ENCODE data around the gene PRKG1. TPM values are rescaled to one million over a fixed set of nuclear protein-coding genes. Genes with fewer than 3 reads are reported as not detected.

Gene PRKG1
- total RNA-seq, 1 experiment from 2014 or later: 16.5 TPM

DNA sequence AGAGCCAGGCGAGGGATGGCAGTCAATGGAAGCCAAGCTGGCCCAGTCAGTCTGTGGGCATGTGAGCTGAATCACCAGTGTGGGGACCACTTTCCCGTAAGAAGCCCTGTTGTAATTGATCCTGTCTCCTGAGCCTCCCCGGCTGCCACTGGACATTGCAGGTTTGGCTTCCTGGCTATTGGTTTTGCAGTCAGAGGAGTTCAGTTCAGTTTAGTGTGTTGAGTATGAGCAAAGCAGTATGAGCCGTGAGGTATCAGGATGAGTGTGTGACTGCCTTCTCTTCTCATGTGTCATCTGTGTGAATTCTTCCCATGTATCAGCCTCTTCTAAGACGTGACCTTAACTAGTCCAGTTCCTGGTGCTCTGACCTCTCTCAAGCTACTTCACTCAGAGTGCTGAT lies 227.4 kb downstream of the PRKG1 start (continued):
- TF ChIP-seq, protein P1, sequence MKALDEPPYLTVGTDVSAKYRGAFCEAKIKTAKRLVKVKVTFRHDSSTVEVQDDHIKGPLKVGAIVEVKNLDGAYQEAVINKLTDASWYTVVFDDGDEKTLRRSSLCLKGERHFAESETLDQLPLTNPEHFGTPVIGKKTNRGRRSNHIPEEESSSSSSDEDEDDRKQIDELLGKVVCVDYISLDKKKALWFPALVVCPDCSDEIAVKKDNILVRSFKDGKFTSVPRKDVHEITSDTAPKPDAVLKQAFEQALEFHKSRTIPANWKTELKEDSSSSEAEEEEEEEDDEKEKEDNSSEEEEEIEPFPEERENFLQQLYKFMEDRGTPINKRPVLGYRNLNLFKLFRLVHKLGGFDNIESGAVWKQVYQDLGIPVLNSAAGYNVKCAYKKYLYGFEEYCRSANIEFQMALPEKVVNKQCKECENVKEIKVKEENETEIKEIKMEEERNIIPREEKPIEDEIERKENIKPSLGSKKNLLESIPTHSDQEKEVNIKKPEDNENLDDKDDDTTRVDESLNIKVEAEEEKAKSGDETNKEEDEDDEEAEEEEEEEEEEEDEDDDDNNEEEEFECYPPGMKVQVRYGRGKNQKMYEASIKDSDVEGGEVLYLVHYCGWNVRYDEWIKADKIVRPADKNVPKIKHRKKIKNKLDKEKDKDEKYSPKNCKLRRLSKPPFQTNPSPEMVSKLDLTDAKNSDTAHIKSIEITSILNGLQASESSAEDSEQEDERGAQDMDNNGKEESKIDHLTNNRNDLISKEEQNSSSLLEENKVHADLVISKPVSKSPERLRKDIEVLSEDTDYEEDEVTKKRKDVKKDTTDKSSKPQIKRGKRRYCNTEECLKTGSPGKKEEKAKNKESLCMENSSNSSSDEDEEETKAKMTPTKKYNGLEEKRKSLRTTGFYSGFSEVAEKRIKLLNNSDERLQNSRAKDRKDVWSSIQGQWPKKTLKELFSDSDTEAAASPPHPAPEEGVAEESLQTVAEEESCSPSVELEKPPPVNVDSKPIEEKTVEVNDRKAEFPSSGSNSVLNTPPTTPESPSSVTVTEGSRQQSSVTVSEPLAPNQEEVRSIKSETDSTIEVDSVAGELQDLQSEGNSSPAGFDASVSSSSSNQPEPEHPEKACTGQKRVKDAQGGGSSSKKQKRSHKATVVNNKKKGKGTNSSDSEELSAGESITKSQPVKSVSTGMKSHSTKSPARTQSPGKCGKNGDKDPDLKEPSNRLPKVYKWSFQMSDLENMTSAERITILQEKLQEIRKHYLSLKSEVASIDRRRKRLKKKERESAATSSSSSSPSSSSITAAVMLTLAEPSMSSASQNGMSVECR (CRISPR knock-in tag; IDR thresholded peaks at IDR 0.05; ENCODE audit: borderline replicate concordance): no peak
- no peak for TF ChIP-seq ATF1 (CRISPR knock-in tag; IDR thresholded peaks at IDR 0.05)
- TF ChIP-seq, protein P2, sequence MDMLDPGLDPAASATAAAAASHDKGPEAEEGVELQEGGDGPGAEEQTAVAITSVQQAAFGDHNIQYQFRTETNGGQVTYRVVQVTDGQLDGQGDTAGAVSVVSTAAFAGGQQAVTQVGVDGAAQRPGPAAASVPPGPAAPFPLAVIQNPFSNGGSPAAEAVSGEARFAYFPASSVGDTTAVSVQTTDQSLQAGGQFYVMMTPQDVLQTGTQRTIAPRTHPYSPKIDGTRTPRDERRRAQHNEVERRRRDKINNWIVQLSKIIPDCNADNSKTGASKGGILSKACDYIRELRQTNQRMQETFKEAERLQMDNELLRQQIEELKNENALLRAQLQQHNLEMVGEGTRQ (CRISPR knock-in tag; IDR thresholded peaks at IDR 0.05): no peak
- no peak for TF ChIP-seq CBFB (CRISPR knock-in tag; IDR thresholded peaks at IDR 0.05; ENCODE audit: low read depth)
- TF ChIP-seq NFATC4 (CRISPR knock-in tag; IDR thresholded peaks at IDR 0.05): no peak

DNA sequence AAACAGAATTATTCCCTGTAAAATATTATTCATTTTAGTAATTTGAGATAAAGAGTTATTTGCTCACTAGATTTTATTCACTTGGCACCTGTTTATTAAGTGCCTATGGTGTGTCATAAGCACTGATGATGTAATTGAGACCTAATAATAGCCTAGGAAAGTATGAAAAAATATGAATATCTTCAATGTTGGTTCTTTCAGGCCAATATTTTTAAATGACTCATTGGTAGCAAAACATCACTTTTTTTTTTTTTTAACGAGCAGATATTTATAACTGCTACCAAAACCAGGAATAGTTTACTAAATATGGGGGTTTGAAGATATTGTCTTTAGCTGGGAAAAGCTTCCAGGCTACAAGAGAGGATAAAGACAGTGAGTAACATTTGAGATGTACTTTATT lies 228.0 kb downstream of the PRKG1 start:
- CTCF ChIA-PET: interaction anchor here (0.7 kb wide), 1 partner anchor 66 kb away, joined by 4 read pairs; no protein-coding TSS in a partner anchor
- POLR2A ChIA-PET: no interaction called here
- DNase-seq (ENCODE audit: low spot score): no peak
- Mint-ChIP-seq H3K4me1 (peaks cover 12% of the 10 kb centered on the region), H3K9me3 (peaks cover 4% of the 10 kb centered on the region), H3K27ac (no peak overlapping the region), H3K27me3 (ENCODE audit: low read depth) (no peaks in the 10 kb centered on the region), H3K36me3 (0 out of 2 replicates have a peak, but pooled peaks cover 2% of the 10 kb centered on the region), H3K4me3 (no peak overlapping the region)
- no peak for ATAC-seq
- TF ChIP-seq, protein P3, sequence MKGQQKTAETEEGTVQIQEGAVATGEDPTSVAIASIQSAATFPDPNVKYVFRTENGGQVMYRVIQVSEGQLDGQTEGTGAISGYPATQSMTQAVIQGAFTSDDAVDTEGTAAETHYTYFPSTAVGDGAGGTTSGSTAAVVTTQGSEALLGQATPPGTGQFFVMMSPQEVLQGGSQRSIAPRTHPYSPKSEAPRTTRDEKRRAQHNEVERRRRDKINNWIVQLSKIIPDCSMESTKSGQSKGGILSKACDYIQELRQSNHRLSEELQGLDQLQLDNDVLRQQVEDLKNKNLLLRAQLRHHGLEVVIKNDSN (CRISPR knock-in tag; IDR thresholded peaks at IDR 0.05): no peak
- TF ChIP-seq RELA (CRISPR knock-in tag; IDR thresholded peaks at IDR 0.05; ENCODE audit: borderline replicate concordance) (no peak), ZNF671 (CRISPR knock-in tag; IDR thresholded peaks at IDR 0.05) (no peak), PRRX2 (CRISPR knock-in tag; IDR thresholded peaks at IDR 0.05) (no peak)
- TF ChIP-seq, protein P4, sequence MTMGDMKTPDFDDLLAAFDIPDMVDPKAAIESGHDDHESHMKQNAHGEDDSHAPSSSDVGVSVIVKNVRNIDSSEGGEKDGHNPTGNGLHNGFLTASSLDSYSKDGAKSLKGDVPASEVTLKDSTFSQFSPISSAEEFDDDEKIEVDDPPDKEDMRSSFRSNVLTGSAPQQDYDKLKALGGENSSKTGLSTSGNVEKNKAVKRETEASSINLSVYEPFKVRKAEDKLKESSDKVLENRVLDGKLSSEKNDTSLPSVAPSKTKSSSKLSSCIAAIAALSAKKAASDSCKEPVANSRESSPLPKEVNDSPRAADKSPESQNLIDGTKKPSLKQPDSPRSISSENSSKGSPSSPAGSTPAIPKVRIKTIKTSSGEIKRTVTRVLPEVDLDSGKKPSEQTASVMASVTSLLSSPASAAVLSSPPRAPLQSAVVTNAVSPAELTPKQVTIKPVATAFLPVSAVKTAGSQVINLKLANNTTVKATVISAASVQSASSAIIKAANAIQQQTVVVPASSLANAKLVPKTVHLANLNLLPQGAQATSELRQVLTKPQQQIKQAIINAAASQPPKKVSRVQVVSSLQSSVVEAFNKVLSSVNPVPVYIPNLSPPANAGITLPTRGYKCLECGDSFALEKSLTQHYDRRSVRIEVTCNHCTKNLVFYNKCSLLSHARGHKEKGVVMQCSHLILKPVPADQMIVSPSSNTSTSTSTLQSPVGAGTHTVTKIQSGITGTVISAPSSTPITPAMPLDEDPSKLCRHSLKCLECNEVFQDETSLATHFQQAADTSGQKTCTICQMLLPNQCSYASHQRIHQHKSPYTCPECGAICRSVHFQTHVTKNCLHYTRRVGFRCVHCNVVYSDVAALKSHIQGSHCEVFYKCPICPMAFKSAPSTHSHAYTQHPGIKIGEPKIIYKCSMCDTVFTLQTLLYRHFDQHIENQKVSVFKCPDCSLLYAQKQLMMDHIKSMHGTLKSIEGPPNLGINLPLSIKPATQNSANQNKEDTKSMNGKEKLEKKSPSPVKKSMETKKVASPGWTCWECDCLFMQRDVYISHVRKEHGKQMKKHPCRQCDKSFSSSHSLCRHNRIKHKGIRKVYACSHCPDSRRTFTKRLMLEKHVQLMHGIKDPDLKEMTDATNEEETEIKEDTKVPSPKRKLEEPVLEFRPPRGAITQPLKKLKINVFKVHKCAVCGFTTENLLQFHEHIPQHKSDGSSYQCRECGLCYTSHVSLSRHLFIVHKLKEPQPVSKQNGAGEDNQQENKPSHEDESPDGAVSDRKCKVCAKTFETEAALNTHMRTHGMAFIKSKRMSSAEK (CRISPR knock-in tag; IDR thresholded peaks at IDR 0.05; ENCODE audit: borderline replicate concordance): no peak
- TF ChIP-seq, protein P5, sequence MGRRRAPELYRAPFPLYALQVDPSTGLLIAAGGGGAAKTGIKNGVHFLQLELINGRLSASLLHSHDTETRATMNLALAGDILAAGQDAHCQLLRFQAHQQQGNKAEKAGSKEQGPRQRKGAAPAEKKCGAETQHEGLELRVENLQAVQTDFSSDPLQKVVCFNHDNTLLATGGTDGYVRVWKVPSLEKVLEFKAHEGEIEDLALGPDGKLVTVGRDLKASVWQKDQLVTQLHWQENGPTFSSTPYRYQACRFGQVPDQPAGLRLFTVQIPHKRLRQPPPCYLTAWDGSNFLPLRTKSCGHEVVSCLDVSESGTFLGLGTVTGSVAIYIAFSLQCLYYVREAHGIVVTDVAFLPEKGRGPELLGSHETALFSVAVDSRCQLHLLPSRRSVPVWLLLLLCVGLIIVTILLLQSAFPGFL (CRISPR knock-in tag; IDR thresholded peaks at IDR 0.05; ENCODE audit: borderline replicate concordance): no peak
- TF ChIP-seq, protein P6, sequence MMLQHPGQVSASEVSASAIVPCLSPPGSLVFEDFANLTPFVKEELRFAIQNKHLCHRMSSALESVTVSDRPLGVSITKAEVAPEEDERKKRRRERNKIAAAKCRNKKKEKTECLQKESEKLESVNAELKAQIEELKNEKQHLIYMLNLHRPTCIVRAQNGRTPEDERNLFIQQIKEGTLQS (CRISPR knock-in tag; conservative IDR thresholded peaks at IDR 0.05): no peak
- TF ChIP-seq, protein P7, sequence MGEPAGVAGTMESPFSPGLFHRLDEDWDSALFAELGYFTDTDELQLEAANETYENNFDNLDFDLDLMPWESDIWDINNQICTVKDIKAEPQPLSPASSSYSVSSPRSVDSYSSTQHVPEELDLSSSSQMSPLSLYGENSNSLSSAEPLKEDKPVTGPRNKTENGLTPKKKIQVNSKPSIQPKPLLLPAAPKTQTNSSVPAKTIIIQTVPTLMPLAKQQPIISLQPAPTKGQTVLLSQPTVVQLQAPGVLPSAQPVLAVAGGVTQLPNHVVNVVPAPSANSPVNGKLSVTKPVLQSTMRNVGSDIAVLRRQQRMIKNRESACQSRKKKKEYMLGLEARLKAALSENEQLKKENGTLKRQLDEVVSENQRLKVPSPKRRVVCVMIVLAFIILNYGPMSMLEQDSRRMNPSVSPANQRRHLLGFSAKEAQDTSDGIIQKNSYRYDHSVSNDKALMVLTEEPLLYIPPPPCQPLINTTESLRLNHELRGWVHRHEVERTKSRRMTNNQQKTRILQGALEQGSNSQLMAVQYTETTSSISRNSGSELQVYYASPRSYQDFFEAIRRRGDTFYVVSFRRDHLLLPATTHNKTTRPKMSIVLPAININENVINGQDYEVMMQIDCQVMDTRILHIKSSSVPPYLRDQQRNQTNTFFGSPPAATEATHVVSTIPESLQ (CRISPR knock-in tag; IDR thresholded peaks at IDR 0.05): no peak
- TF ChIP-seq, protein P8, sequence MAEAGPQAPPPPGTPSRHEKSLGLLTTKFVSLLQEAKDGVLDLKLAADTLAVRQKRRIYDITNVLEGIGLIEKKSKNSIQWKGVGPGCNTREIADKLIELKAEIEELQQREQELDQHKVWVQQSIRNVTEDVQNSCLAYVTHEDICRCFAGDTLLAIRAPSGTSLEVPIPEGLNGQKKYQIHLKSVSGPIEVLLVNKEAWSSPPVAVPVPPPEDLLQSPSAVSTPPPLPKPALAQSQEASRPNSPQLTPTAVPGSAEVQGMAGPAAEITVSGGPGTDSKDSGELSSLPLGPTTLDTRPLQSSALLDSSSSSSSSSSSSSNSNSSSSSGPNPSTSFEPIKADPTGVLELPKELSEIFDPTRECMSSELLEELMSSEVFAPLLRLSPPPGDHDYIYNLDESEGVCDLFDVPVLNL (CRISPR knock-in tag; IDR thresholded peaks at IDR 0.05; ENCODE audit: borderline replicate concordance, low read depth): no peak
- TF ChIP-seq, protein P9, sequence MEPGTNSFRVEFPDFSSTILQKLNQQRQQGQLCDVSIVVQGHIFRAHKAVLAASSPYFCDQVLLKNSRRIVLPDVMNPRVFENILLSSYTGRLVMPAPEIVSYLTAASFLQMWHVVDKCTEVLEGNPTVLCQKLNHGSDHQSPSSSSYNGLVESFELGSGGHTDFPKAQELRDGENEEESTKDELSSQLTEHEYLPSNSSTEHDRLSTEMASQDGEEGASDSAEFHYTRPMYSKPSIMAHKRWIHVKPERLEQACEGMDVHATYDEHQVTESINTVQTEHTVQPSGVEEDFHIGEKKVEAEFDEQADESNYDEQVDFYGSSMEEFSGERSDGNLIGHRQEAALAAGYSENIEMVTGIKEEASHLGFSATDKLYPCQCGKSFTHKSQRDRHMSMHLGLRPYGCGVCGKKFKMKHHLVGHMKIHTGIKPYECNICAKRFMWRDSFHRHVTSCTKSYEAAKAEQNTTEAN (CRISPR knock-in tag; IDR thresholded peaks at IDR 0.05): no peak
- TF ChIP-seq, protein P10, sequence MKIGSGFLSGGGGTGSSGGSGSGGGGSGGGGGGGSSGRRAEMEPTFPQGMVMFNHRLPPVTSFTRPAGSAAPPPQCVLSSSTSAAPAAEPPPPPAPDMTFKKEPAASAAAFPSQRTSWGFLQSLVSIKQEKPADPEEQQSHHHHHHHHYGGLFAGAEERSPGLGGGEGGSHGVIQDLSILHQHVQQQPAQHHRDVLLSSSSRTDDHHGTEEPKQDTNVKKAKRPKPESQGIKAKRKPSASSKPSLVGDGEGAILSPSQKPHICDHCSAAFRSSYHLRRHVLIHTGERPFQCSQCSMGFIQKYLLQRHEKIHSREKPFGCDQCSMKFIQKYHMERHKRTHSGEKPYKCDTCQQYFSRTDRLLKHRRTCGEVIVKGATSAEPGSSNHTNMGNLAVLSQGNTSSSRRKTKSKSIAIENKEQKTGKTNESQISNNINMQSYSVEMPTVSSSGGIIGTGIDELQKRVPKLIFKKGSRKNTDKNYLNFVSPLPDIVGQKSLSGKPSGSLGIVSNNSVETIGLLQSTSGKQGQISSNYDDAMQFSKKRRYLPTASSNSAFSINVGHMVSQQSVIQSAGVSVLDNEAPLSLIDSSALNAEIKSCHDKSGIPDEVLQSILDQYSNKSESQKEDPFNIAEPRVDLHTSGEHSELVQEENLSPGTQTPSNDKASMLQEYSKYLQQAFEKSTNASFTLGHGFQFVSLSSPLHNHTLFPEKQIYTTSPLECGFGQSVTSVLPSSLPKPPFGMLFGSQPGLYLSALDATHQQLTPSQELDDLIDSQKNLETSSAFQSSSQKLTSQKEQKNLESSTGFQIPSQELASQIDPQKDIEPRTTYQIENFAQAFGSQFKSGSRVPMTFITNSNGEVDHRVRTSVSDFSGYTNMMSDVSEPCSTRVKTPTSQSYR (CRISPR knock-in tag; IDR thresholded peaks at IDR 0.05): no peak

Data from WTC11 (cell line).